PC-3 (cell line): ENCODE results near the gene CDH22. TPM values are rescaled to one million over a fixed set of nuclear protein-coding genes. Genes with fewer than 3 reads are reported as not detected.

Experiments
- ATAC-seq: fragments of 200-7000 bp; cut with Tn5 transposase; 2 replicates; pipeline ENCODE4 v1.9.1; 2020; ENCODE audit warnings: mild to moderate bottlenecking, moderate library complexity
- BruUV-seq: library from RNA; stranded (reverse); fragments of 400-500 nt; replicated peaks from 2 replicates; lab custom pipeline; 2021; lab: Mats Ljungman, UMichigan
- CTCF ChIA-PET: fragments of 300-600 bp; sonication (Branson Sonifier 250); formaldehyde crosslinking; loops from one replicate; lab custom pipeline; 2022; ENCODE audit warnings: antibody characterized with exemption; lab: Charles Lee
- POLR2A ChIA-PET: fragments of 300-600 bp; sonication (Branson Sonifier 250); formaldehyde crosslinking; loops from one replicate; lab custom pipeline; 2022; ENCODE audit warnings: antibody characterized with exemption; ENCODE audit not compliant: unreplicated experiment; lab: Charles Lee
- DNase-seq: peaks from one replicate; pipeline ENCODE4 v3.0.0-alpha.2; 2015
- H2AFZ ChIP-seq: fragments of 300-600 bp; sonication (generic); 2 replicates; pipeline ENCODE4 v1.6.0; 2016; ENCODE audit warnings: antibody characterized with exemption, low read length
- H3F3A ChIP-seq: fragments of 300-600 bp; sonication (generic); one replicate; pipeline ENCODE4 v1.6.0; 2017; ENCODE audit warnings: antibody characterized with exemption, low read length, control low read depth, mild to moderate bottlenecking; ENCODE audit not compliant: unreplicated experiment
- H3K27ac ChIP-seq: fragments of 300-600 bp; sonication (generic); 2 replicates; pipeline ENCODE4 v1.5.1; 2016; ENCODE audit warnings: mild to moderate bottlenecking, low read length
- H3K27me3 ChIP-seq: fragments of 300-600 bp; sonication (generic); 2 replicates; pipeline ENCODE4 v1.6.1; 2016; ENCODE audit warnings: low read length, mixed read lengths
- H3K36me3 ChIP-seq: fragments of 300-600 bp; sonication (generic); 2 replicates; pipeline ENCODE4 v1.6.1; 2016; ENCODE audit warnings: low read depth, mixed run types, low read length, mixed read lengths
- H3K4me1 ChIP-seq: fragments of 300-600 bp; sonication (generic); 2 replicates; pipeline ENCODE4 v1.5.1; 2016; ENCODE audit warnings: low read length; ENCODE audit not compliant: insufficient read depth
- H3K4me2 ChIP-seq: fragments of 300-600 bp; sonication (generic); 2 replicates; pipeline ENCODE4 v1.6.0; 2016; ENCODE audit warnings: low read length
- H3K4me3 ChIP-seq: fragments of 300-600 bp; sonication (generic); 2 replicates; pipeline ENCODE4 v1.5.1; 2016; ENCODE audit warnings: mild to moderate bottlenecking, low read length, mixed read lengths
- H3K79me2 ChIP-seq: fragments of 300-600 bp; sonication (generic); 2 replicates; pipeline ENCODE4 v1.6.1; 2017; ENCODE audit warnings: low read length, mixed read lengths
- H3K9ac ChIP-seq: fragments of 300-600 bp; sonication (generic); 2 replicates; pipeline ENCODE4 v1.6.0; 2016; ENCODE audit warnings: mild to moderate bottlenecking, low read length
- H3K9me2 ChIP-seq: fragments of 300-600 bp; sonication (generic); replicated peaks from 2 replicates; pipeline ENCODE4 v1.6.1; 2016; ENCODE audit warnings: mixed run types, low read length, mixed read lengths
- H3K9me3 ChIP-seq: fragments of 300-600 bp; sonication (generic); 2 replicates; pipeline ENCODE4 v1.6.1; 2016; ENCODE audit warnings: low read length, mixed read lengths
- H4K20me1 ChIP-seq: fragments of 300-600 bp; sonication (generic); 2 replicates; pipeline ENCODE4 v1.6.1; 2016; ENCODE audit warnings: low read length, mixed read lengths
- EZH2 ChIP-seq: fragments of 300-600 bp; sonication (generic); IDR thresholded peaks from one replicate; pipeline ENCODE4 v1.6.1; 2017; ENCODE audit warnings: antibody characterized with exemption, mild to moderate bottlenecking, low read length; ENCODE audit not compliant: unreplicated experiment
- EZH2phosphoT487 ChIP-seq: fragments of 300-600 bp; sonication (generic); IDR thresholded peaks from 2 replicates; pipeline ENCODE4 v1.6.1; 2018; ENCODE audit warnings: mild to moderate bottlenecking, antibody characterized with exemption, low read length, borderline replicate concordance
- intact Hi-C: fragments of 100-400 bp; cut with micrococcal nuclease; formaldehyde crosslinking; loops from 2 replicates; pipeline ENCODE4 v1.9.0; 2023
- total RNA-seq: library from RNA; depleted of rRNA; stranded (reverse); fragments of >200 nt; gene quantifications from 2 replicates; pipeline ENCODE4 v1.2.3, GENCODE V29; 2014
- TF ChIP-seq, protein P1 (sequence below): fragments of 300-600 bp; sonication (generic); conservative IDR thresholded peaks from 2 replicates; pipeline ENCODE4 v1.5.1; 2017; ENCODE audit warnings: antibody characterized with exemption, low read depth, mild to moderate bottlenecking, low read length

CDH22 gene
- total RNA-seq, 1 experiment from 2014 or later = not detected

- DNase-seq = peak; percentile 21
- H3K27me3 ChIP-seq = peaks cover 21% of the 10 kb centered on the region
These were observed 156.4 kb downstream of the CDH22 start for GRCh38 chr20:46151936-46152335.

GRCh38 chr20:46150943-46151342 lies 157.4 kb downstream of the CDH22 start:
- no peaks in the 10 kb centered on the region for H3K9me2 ChIP-seq
- ChIA-PET POLR2A (no interaction called here), CTCF (no interaction called here)
- intact Hi-C loops = no loop called here
- no TSS peak for BruUV-seq
- no peak for TF ChIP-seq EZH2phosphoT487
- TF ChIP-seq EZH2 = no peak
- TF ChIP-seq, protein P1, sequence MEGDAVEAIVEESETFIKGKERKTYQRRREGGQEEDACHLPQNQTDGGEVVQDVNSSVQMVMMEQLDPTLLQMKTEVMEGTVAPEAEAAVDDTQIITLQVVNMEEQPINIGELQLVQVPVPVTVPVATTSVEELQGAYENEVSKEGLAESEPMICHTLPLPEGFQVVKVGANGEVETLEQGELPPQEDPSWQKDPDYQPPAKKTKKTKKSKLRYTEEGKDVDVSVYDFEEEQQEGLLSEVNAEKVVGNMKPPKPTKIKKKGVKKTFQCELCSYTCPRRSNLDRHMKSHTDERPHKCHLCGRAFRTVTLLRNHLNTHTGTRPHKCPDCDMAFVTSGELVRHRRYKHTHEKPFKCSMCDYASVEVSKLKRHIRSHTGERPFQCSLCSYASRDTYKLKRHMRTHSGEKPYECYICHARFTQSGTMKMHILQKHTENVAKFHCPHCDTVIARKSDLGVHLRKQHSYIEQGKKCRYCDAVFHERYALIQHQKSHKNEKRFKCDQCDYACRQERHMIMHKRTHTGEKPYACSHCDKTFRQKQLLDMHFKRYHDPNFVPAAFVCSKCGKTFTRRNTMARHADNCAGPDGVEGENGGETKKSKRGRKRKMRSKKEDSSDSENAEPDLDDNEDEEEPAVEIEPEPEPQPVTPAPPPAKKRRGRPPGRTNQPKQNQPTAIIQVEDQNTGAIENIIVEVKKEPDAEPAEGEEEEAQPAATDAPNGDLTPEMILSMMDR = no peak
- ATAC-seq (no peak), DNase-seq (no peak)
- no peaks in the 10 kb centered on the region for H3K4me1 ChIP-seq
- no peak overlapping the region for H3K4me2 ChIP-seq
- H4K20me1 ChIP-seq = no peaks in the 10 kb centered on the region
- peaks cover 18% of the 10 kb centered on the region for H3K27me3 ChIP-seq
- no peak overlapping the region for H3K9ac ChIP-seq
- H3F3A ChIP-seq = no peaks in the 10 kb centered on the region
- H2AFZ ChIP-seq = no peak overlapping the region
- H3K9me3 ChIP-seq = no peaks in the 10 kb centered on the region
- H3K79me2 ChIP-seq = no peaks in the 10 kb centered on the region
- H3K36me3 ChIP-seq = no peaks in the 10 kb centered on the region
- H3K4me3 ChIP-seq = no peak overlapping the region
- H3K27ac ChIP-seq = no peak overlapping the region

More at GRCh38 chr20:46151936-46152335, 156.4 kb downstream of the CDH22 start:
- Histone ChIP-seq H3K4me2 (no peak overlapping the region), H3K36me3 (no peaks in the 10 kb centered on the region), H3K9me3 (no peaks in the 10 kb centered on the region), H3K27ac (no peak overlapping the region), H3F3A (no peaks in the 10 kb centered on the region), H4K20me1 (no peaks in the 10 kb centered on the region), H3K9me2 (no peaks in the 10 kb centered on the region), H3K4me3 (no peak overlapping the region), H2AFZ (no peak overlapping the region), H3K9ac (no peak overlapping the region), H3K79me2 (no peaks in the 10 kb centered on the region), H3K4me1 (no peaks in the 10 kb centered on the region)
- TF ChIP-seq, protein P1 = peak; percentile 80
- no peak for TF ChIP-seq EZH2phosphoT487
- TF ChIP-seq EZH2 = no peak
- intact Hi-C loops = no loop called here
- ATAC-seq = no peak; the same call in 1 of the 2 replicates
- ChIA-PET POLR2A (no interaction called here), CTCF (no interaction called here)
- no TSS peak for BruUV-seq

GRCh38 chr20:46148313-46149208 lies 159.7 kb downstream of the CDH22 start:
- H3K9ac ChIP-seq = no peak overlapping the region
- no peaks in the 10 kb centered on the region for H3K36me3 ChIP-seq
- H2AFZ ChIP-seq = no peak overlapping the region
- BruUV-seq = no TSS peak
- H3F3A ChIP-seq = no peaks in the 10 kb centered on the region
- DNase-seq (no peak), ATAC-seq (no peak)
- no peaks in the 10 kb centered on the region for H3K9me2 ChIP-seq
- CTCF ChIA-PET = no interaction called here
- H3K27ac ChIP-seq = no peak overlapping the region
- H3K27me3 ChIP-seq = peaks cover under 1% of the 10 kb centered on the region; the same call in 1 of the 2 replicates
- intact Hi-C loops = no loop called here
- TF ChIP-seq, protein P1 = no peak
- TF ChIP-seq EZH2 = no peak
- no peak for TF ChIP-seq EZH2phosphoT487
- no peak overlapping the region for H3K4me3 ChIP-seq
- H3K9me3 ChIP-seq = no peaks in the 10 kb centered on the region
- POLR2A ChIA-PET = no interaction called here
- no peaks in the 10 kb centered on the region for H4K20me1 ChIP-seq
- H3K4me2 ChIP-seq = no peak overlapping the region
- no peaks in the 10 kb centered on the region for H3K79me2 ChIP-seq
- no peaks in the 10 kb centered on the region for H3K4me1 ChIP-seq
